Heart left ventricle (tissue), 13 donors: ENCODE data around the gene NUP210.

Experiments
- POLR2A ChIP-seq, 2 donors: fragments of 450-650 bp; IDR thresholded peaks; one replicate each; pipeline ENCODE4 v1.6.1; 2017; ENCODE audit warnings: antibody characterized with exemption in 2 of 2, mild to moderate bottlenecking in 2 of 2, moderate library complexity in 2 of 2
- TF ChIP-seq, protein P1 (sequence below), 12 donors: fragments of 200-600 bp; sonication (generic) in 4 of 12; IDR thresholded peaks; one replicate each; pipeline versions ENCODE4 v1.5.0 to v1.8.0; 2018 to 2022; ENCODE audit warnings: antibody characterized with exemption in 12 of 12, mild to moderate bottlenecking in 5 of 12
- donor health status: ischemic (EF 13 %, LVEDD 7.1; RV severe dilation, severe dysfunction).
- donor health status: DM: no; HTN: yes; CAD: no.
- donor health status: DM: no; HTN: no; CAD: no.
- donor health status: ischemic (EF 25% LVEDD 6.9; RV normal size, moderate dysfunction).
- donor health status: ischemic (EF 25% LVEDD 5.7; RV mildly dilated, moderate dysfunction).
- donor health status: ischemic (EF 35%, LVEDD 5.7; RV mildly dilated, moderate dysfunction).
- donor health status: nonischemic (EF 11% LVEDD 7.7; RV severe dilation, severe dysfunction).
- donor health status: DM: yes; HTN: yes; CAD: no.
- donor health status: PGD.
- donor health status: ischemic (EF 29% LVEDD 5.4; RV normal size, mild dysfunction).
- donor health status: nonischemic (EF 23%, LVEDD 6.1; RV moderate dilation, normal function).

DNA sequence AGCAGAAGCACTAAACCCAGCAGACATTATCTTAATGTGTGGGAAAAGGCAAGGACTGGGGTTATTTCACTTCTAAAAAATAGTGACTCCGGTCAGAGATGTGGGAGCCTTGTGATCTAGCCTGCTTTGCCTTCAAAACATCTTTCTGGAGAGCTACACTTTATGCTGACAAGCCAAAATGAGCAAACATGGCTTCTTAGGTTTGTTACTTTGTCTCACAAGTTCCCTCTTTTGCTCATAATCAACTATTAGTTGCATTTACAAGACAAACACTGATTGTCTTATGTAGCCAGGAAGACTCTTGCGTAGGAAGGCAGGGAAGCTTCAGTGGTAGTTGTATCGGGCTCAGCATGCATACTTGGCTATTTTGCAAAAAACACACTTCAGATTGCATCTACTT lies 129.2 kb downstream of the NUP210 start:
- TF ChIP-seq, protein P1, sequence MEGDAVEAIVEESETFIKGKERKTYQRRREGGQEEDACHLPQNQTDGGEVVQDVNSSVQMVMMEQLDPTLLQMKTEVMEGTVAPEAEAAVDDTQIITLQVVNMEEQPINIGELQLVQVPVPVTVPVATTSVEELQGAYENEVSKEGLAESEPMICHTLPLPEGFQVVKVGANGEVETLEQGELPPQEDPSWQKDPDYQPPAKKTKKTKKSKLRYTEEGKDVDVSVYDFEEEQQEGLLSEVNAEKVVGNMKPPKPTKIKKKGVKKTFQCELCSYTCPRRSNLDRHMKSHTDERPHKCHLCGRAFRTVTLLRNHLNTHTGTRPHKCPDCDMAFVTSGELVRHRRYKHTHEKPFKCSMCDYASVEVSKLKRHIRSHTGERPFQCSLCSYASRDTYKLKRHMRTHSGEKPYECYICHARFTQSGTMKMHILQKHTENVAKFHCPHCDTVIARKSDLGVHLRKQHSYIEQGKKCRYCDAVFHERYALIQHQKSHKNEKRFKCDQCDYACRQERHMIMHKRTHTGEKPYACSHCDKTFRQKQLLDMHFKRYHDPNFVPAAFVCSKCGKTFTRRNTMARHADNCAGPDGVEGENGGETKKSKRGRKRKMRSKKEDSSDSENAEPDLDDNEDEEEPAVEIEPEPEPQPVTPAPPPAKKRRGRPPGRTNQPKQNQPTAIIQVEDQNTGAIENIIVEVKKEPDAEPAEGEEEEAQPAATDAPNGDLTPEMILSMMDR (IDR thresholded peaks at IDR 0.05): no peak
- no peak for TF ChIP-seq POLR2A (IDR thresholded peaks at IDR 0.05)
